Keratinocyte (primary cell): ENCODE data around the gene LBX1.

Source experiments
- CTCF ChIP-seq, 3 experiments: IDR thresholded peaks in 1 of 3; conservative IDR thresholded peaks in 1 of 3; optimal IDR thresholded peaks in 1 of 3; 2 replicates in 2 of 3; 3 replicates in 1 of 3; pipeline versions ENCODE3 to v1.5.1; 2011; ENCODE audit warnings: low read length in 3 of 3, mild to moderate bottlenecking in 3 of 3, moderate library complexity in 2 of 3, control low read depth in 1 of 3, inconsistent platforms in 1 of 3; ENCODE audit not compliant: insufficient read depth in 2 of 3; ENCODE audit errors: extremely low read depth in 1 of 3
- EZH2 ChIP-seq: IDR thresholded peaks from one replicate; pipeline ENCODE4 v1.6.1; 2012; ENCODE audit warnings: inconsistent platforms, mild to moderate bottlenecking, low read length, moderate library complexity

- TF ChIP-seq CTCF (optimal IDR thresholded peaks at IDR 0.05 in 1 of 3, IDR thresholded peaks at IDR 0.05 in 1 of 3, conservative IDR thresholded peaks at IDR 0.05 in 1 of 3; ENCODE audit: extremely low read depth in 1 of 3, insufficient read depth in 2 of 3, low read length in 3 of 3), result no peak
- TF ChIP-seq EZH2, result no peak
Measured at GRCh38 chr10:101208543-101208942, 20.7 kb downstream of the LBX1 start.
